ENCODE data around the gene PTPRM. TPM values are rescaled to one million over a fixed set of nuclear protein-coding genes. Genes with fewer than 3 reads are reported as not detected.

PTPRM gene
- total RNA-seq, 1 experiment from 2014 or later = 14.5 TPM

DNA sequence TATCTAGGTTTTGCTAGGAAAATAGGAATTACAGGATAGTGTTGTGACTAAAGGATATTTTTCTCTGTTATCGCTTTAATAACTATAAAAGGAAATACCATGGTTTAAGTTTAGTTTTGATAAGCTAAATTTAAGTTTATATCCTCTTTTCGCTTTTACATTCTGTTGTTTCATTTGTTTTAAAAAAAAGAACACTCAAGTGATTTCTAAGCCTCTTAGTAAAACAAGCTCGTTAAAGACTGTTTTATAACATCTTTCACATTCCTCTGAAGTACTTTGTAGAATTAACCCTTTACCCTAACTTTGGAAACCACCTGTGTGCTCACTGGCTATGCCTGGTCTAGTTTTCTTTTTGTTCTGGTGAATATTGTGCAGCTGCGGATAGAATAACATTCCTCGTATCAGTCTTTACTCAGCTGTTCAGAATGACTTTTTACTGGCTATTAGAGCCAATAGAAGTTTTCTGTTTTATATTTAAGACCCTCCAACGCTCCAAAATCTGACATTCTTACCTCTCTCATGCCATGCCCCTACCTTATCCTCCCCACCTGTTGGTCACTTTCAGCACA, 183.1 kb downstream of the PTPRM start:
- H3K9ac ChIP-seq (ENCODE audit: low read length) = no peak overlapping the region
- ChIA-PET POLR2A (no interaction called here), CTCF (no interaction called here), RAD21 (ENCODE audit: low non-redundant PET in 1 of 2, low total read pairs in 2 of 2, uncharacterized antibody in 2 of 2, unreplicated experiment in 2 of 2) (no interaction called here)
- no peaks in the 10 kb centered on the region for H3K36me3 ChIP-seq (ENCODE audit: control insufficient read depth in 1 of 2, insufficient read depth in 2 of 2, low read length in 2 of 2)
- ATAC-seq = no peak
- no TSS peak for BruUV-seq (replicated peaks)
- H2AFZ ChIP-seq (ENCODE audit: low read depth, low read length, poor library complexity, severe bottlenecking) = no peak overlapping the region
- no peak overlapping the region for H3K4me3 ChIP-seq (replicated peaks in 1 of 2; ENCODE audit: low read depth in 1 of 2, low read length in 2 of 2)
- H3K4me1 ChIP-seq (ENCODE audit: control insufficient read depth in 1 of 2, insufficient read depth in 2 of 2, low read length in 2 of 2) = no peaks in the 10 kb centered on the region
- H4K20me1 ChIP-seq (ENCODE audit: insufficient read depth) = no peaks in the 10 kb centered on the region
- no peak for DNase-seq (ENCODE audit: low read depth, low spot score)
- no peaks in the 10 kb centered on the region for H3K9me2 ChIP-seq (ENCODE audit: insufficient read depth)
- no peak overlapping the region for H3K4me2 ChIP-seq (ENCODE audit: low read length)
- no peak overlapping the region for H3K27ac ChIP-seq (ENCODE audit: low read depth, low read length)
- intact Hi-C loops (cut with micrococcal nuclease) = no loop called here
- no peaks in the 10 kb centered on the region for H3K27me3 ChIP-seq (ENCODE audit: insufficient read depth, low read length)
- H3K79me2 ChIP-seq (ENCODE audit: insufficient read depth, low read length) = no peaks in the 10 kb centered on the region
- peaks cover 0 to 3% of the 10 kb centered on the region in 2 experiments; a peak in 1 of 4 replicates for H3K9me3 ChIP-seq (ENCODE audit: control insufficient read depth in 1 of 2, insufficient read depth in 1 of 2, low read depth in 1 of 2, low read length in 2 of 2)
- TF ChIP-seq YY1 (IDR thresholded peaks at IDR 0.05; ENCODE audit: extremely low read depth, insufficient replicate concordance, low read depth, low read length) = no peak
- TF ChIP-seq SIN3A (IDR thresholded peaks at IDR 0.05; ENCODE audit: low read depth) = no peak
- TF ChIP-seq, protein P1, sequence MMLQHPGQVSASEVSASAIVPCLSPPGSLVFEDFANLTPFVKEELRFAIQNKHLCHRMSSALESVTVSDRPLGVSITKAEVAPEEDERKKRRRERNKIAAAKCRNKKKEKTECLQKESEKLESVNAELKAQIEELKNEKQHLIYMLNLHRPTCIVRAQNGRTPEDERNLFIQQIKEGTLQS (IDR thresholded peaks at IDR 0.05) = no peak
- no peak for TF ChIP-seq EGR1 (IDR thresholded peaks at IDR 0.05; ENCODE audit: low read depth)

GRCh38 chr18:7750966-7751365, 183.8 kb downstream of the PTPRM start:
- POLR2A ChIA-PET = no interaction called here
- intact Hi-C loops (cut with micrococcal nuclease) = no loop called here
- DNase-seq (ENCODE audit: low read depth, low spot score) = no peak
- H3K27ac ChIP-seq (ENCODE audit: low read depth, low read length) = no peak overlapping the region
- RAD21 ChIA-PET (ENCODE audit: low non-redundant PET in 1 of 2, low total read pairs in 2 of 2, uncharacterized antibody in 2 of 2, unreplicated experiment in 2 of 2) = no interaction called here
- H3K9me3 ChIP-seq (ENCODE audit: control insufficient read depth in 1 of 2, insufficient read depth in 1 of 2, low read depth in 1 of 2, low read length in 2 of 2) = no peaks in the 10 kb centered on the region
- no peaks in the 10 kb centered on the region for H3K27me3 ChIP-seq (ENCODE audit: insufficient read depth, low read length)
- no peak overlapping the region for H3K4me3 ChIP-seq (replicated peaks in 1 of 2; ENCODE audit: low read depth in 1 of 2, low read length in 2 of 2)
- CTCF ChIA-PET = no interaction called here
- no peaks in the 10 kb centered on the region for H3K9me2 ChIP-seq (ENCODE audit: insufficient read depth)
- no peak overlapping the region for H2AFZ ChIP-seq (ENCODE audit: low read depth, low read length, poor library complexity, severe bottlenecking)
- no peaks in the 10 kb centered on the region for H3K79me2 ChIP-seq (ENCODE audit: insufficient read depth, low read length)
- H3K4me1 ChIP-seq (ENCODE audit: control insufficient read depth in 1 of 2, insufficient read depth in 2 of 2, low read length in 2 of 2) = no peaks in the 10 kb centered on the region
- no TSS peak for BruUV-seq (replicated peaks)
- H3K4me2 ChIP-seq (ENCODE audit: low read length) = no peak overlapping the region
- ATAC-seq = no peak
- no peaks in the 10 kb centered on the region for H3K36me3 ChIP-seq (ENCODE audit: control insufficient read depth in 1 of 2, insufficient read depth in 2 of 2, low read length in 2 of 2)
- H3K9ac ChIP-seq (ENCODE audit: low read length) = no peak overlapping the region
- no peak for TF ChIP-seq SRF (IDR thresholded peaks at IDR 0.05; ENCODE audit: low read depth)
- no peak for TF ChIP-seq CTCF (IDR thresholded peaks at IDR 0.05 in 2 of 3, conservative IDR thresholded peaks at IDR 0.05 in 1 of 3; ENCODE audit: borderline replicate concordance in 1 of 3, insufficient read depth in 1 of 3, low read depth in 2 of 3, low read length in 2 of 3)
- no peak for TF ChIP-seq ZBTB33 (IDR thresholded peaks at IDR 0.05; ENCODE audit: extremely low read depth, insufficient replicate concordance, low read length)
- TF ChIP-seq CBX3 (IDR thresholded peaks at IDR 0.05; ENCODE audit: low read depth) = no peak
- no peak for TF ChIP-seq FOSL1 (IDR thresholded peaks at IDR 0.05; ENCODE audit: low read depth)
- no peak for TF ChIP-seq RAD21 (IDR thresholded peaks at IDR 0.05; ENCODE audit: low read depth)
- TF ChIP-seq POLR2A (IDR thresholded peaks at IDR 0.05; ENCODE audit: borderline replicate concordance, extremely low read depth, insufficient read depth, insufficient read length) = no peak
- no peak for TF ChIP-seq CEBPB (IDR thresholded peaks at IDR 0.05; ENCODE audit: low read depth)
- H4K20me1 ChIP-seq (ENCODE audit: insufficient read depth) = no peaks in the 10 kb centered on the region

All from HCT116 (cell line).